GM18505 (cell line): ENCODE results near the gene SCUBE3.
A peak's percentile ranks its signal among the peaks of the same experiment; 100 is the strongest.

Experiments
- ATAC-seq: cut with Tn5 transposase; IDR thresholded peaks from one replicate; pipeline ENCODE4 v1.9.1; 2021; ENCODE audit not compliant: unreplicated experiment
- POLR2A ChIP-seq: IDR thresholded peaks from 4 replicates; pipeline ENCODE4 v1.6.1; 2011; ENCODE audit warnings: borderline replicate concordance; ENCODE audit not compliant: insufficient read depth, insufficient read length; ENCODE audit errors: extremely low read depth

The SCUBE3 gene

GRCh38 chr6:35258858-35259193 lies 45.1 kb downstream of the SCUBE3 start:
- ATAC-seq: peak; percentile 6
- TF ChIP-seq POLR2A: no peak

GRCh38 chr6:35259194-35259947 lies 45.6 kb downstream of the SCUBE3 start, which contains the start of gene ZNF76:
ZNF76 (plus strand) TSS chr6:35259735; CDS start chr6:35281152, 21,417 bp downstream.
- peak; percentile 83 for ATAC-seq

GRCh38 chr6:35259948-35260590 lies 46.3 kb downstream of the SCUBE3 start:
- no peak for TF ChIP-seq POLR2A
- peak; percentile 43 for ATAC-seq

More at GRCh38 chr6:35259194-35259947, 45.6 kb downstream of the SCUBE3 start, which contains the start of gene ZNF76:
- peak; percentile 68 for TF ChIP-seq POLR2A

- TF ChIP-seq POLR2A: no peak
- ATAC-seq: no peak
Observed at GRCh38 chr6:35260591-35261570, 47.1 kb downstream of the SCUBE3 start.

GRCh38 chr6:35262596-35262995 lies 48.8 kb downstream of the SCUBE3 start:
- no peak for TF ChIP-seq POLR2A
- ATAC-seq: no peak

GRCh38 chr6:35264550-35265274 lies 51.0 kb downstream of the SCUBE3 start:
- ATAC-seq: no peak
- no peak for TF ChIP-seq POLR2A

GRCh38 chr6:35265523-35265922 lies 51.8 kb downstream of the SCUBE3 start:
- TF ChIP-seq POLR2A: no peak

GRCh38 chr6:35267446-35267845 lies 53.7 kb downstream of the SCUBE3 start:
- ATAC-seq: no peak
- no peak for TF ChIP-seq POLR2A

More at GRCh38 chr6:35265523-35265922, 51.8 kb downstream of the SCUBE3 start:
- ATAC-seq: no peak

GRCh38 chr6:35267897-35268296 lies 54.1 kb downstream of the SCUBE3 start:
- TF ChIP-seq POLR2A: no peak
- ATAC-seq: no peak

GRCh38 chr6:35272005-35272404 lies 58.2 kb downstream of the SCUBE3 start:
- no peak for ATAC-seq

GRCh38 chr6:35273822-35274559 lies 60.2 kb downstream of the SCUBE3 start:
- no peak for TF ChIP-seq POLR2A
- no peak for ATAC-seq

More at GRCh38 chr6:35272005-35272404, 58.2 kb downstream of the SCUBE3 start:
- no peak for TF ChIP-seq POLR2A

- TF ChIP-seq POLR2A: no peak
- ATAC-seq: no peak
Observed at GRCh38 chr6:35275744-35276260, 62.0 kb downstream of the SCUBE3 start.
